Sciatic nerve (tissue), 2 donors: Measurements from ENCODE around the gene AATF. TPM values are rescaled to one million over a fixed set of nuclear protein-coding genes. Genes with fewer than 3 reads are reported as not detected.

ENCODE experiments used
- ATAC-seq: fragments of 200-7000 bp; cut with Tn5 transposase; one replicate; pipeline ENCODE4 v1.9.1; 2020; ENCODE audit warnings: mild to moderate bottlenecking, moderate library complexity
- DNase-seq: peaks from one replicate; pipeline ENCODE4 v3.0.0-alpha.2; 2020; ENCODE audit warnings: low spot score
- intact Hi-C: fragments of 100-400 bp; cut with DNase I; formaldehyde crosslinking; loops from one replicate; pipeline ENCODE4 v1.14.2; 2022
- total RNA-seq: library from RNA; stranded (reverse); fragmentation: NEBNext Ultra II Directional; extraction: Animal tissue kit (Norgen Biotek cat#: 25700); gene quantifications from one replicate; pipeline ENCODE4 v1.2.1, GENCODE V29; 2021
- donor health status: DM: no; HTN: no; CAD: no.
- donor health status: DM: no; HTN: no; CAD: no.

AATF gene
- total RNA-seq, 1 donor from 2014 or later, result 41.5 TPM

DNA sequence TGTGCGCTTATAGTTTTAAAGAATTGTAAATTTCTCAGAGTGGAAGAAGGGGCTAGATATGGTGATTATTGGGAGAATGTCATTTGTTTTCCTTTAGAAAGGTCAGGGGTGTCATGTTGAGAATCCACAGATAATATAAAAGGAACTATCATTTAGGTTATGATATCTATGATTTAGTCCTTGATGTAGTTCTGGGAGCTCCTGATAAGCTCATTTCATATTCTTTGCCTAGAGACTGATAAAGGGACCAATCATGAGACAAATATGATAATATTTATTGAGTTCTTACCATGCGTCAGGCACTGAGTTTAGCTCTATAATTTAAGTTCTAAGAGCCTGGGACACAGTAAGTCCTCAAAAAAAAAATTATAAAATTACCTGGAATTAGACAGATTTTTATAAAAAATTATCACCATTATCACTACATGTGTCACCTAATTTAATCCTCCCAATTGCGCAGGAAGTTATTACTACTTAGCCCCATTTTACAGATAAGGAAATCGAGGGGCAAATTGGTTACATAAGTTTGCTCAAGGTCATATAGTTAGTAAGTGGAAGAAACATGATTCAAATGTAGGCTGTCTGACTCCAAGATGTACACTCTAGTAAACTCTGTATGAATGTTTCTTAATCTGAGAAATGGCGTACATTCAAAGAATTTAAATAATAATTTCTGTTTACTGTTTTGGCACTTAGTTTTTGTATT, 2.5 kb downstream of the AATF start:
- DNase-seq (no peak), ATAC-seq (no peak)
- intact Hi-C loops, result no loop called here

DNA sequence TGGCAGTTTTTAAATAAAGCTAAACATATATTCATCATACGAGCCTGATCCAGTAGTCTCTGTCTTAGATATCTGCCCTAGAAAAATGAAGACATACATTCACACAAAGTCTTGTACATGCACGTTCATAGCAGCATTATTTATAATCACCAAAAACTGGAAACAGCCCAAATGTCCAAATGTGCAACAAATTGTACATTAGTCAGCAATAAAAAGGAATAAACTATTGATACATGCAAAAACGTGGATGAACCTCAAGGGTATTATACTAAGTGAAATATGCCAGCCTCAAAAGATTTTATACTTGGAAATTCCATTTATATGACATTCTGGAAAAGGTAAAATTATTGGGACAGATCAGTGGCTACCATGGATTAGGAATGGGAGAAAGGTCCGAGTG, 22.8 kb downstream of the AATF start:
- intact Hi-C loops, result no loop called here
- DNase-seq, result no peak
- no peak for ATAC-seq

DNA sequence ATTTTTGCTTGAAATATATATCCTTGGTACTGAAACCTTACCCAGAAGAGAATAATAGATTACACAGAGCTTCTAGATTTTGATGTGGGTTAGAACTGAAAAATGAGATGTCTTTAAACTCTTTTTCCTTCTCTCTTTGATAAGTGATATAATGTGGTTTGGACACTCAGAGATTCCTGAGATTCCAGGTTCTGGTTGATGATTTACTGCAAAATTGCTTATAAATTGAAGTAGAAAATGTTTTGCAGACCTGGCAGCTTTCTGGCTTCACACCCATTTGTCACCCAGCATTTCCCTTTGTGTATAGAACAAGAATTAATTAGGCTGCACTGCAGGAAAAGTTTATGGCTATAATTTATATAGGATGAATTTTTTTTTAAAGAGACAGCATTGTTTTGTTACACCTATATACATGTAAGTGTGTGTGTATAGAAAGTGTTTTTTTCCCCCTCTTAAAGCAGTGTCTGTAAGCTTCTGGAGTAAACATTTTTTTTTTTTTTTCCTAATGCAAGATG, 23.5 kb downstream of the AATF start:
- intact Hi-C loops, result no loop called here
- ATAC-seq (no peak), DNase-seq (no peak)

DNA sequence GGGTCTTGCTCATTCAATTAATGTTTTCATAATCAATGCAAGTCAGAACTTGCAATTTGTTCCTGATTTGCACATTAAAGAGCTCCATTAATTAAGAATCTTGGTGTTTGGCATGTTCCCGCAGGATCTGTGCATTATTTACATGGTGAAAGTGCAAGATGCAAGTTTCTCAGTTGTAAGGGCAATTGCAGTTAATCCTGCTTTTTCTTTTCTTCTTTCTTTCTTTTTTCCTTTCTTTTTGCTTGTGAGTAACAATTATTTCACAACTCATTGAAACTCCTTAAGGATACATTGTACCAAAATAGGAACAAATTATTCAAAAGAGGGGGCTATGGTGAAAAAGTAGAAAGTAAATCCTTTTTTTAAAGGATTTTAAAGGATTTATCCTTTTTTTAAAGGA, 24.2 kb downstream of the AATF start:
- ATAC-seq (no peak), DNase-seq (no peak)
- intact Hi-C loops, result no loop called here

DNA sequence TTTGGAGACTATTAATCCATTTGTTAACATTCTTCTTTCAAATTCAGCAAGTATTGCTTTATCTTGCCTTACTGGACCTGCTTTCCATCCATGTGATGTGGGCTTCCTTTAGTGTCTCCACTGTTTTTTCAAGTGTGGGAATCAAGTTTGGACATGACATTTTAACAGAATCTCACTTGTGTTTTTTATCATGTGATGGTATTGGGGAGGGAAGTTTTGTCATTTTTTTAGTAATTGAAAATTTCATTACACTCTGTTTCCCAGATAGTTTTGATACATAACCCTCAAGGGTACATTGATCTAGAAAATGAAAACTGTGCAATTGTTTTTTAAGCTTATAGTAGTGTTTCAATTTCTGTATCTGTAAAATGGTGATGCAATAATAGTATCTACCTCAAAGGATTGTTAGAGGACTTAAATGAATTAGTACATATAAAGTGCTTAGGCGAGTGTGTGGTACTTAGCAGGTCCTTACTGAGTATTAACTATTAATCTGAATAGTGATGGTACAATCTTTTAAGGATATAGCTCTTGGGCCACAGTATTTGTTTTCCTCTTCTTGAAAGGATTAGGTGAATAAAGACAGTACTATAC, 27.3 kb downstream of the AATF start:
- DNase-seq, result no peak
- intact Hi-C loops, result no loop called here

DNA sequence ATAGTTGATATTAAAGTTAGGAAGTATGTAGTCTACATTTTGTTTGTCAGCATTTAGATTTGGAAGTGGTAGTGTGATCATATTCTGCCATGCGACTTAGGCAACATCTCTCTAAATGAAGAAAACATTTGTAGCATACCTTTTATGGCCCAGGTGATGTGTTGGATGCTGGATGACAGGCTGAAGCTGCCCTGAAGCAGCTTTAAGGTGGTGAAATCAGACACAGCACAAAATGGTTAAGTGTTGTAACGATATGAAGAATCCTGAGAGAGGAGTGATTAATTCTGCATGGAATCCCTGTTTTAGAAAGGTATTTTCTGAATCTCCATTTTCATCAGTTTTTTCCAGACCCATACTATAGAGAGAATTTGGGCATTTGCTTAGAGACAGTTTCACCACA, 28.3 kb downstream of the AATF start:
- DNase-seq, result no peak
- no peak for ATAC-seq
- intact Hi-C loops, result no loop called here

More for the DNA sequence above, 27.3 kb downstream of the AATF start:
- ATAC-seq, result no peak

DNA sequence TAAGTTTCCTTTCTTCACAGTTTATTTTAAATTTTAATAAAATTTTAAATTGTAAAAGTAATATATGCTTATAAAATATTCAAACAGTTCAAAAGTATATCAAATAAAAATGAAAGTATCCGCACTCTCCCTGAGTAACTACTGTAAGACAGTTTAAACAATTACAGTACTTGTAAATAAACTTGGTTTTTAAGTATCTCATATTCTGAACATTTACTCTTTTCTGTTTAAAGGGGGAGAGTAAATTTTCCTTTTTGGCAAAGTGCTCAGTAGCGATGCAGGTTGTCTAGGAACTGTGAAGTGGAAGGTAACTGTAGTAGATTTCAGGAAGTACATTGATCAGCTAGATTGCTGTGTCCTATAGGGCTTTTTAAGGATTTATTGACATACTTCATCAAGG, 28.8 kb downstream of the AATF start:
- ATAC-seq, result no peak
- DNase-seq, result no peak
- intact Hi-C loops, result no loop called here

DNA sequence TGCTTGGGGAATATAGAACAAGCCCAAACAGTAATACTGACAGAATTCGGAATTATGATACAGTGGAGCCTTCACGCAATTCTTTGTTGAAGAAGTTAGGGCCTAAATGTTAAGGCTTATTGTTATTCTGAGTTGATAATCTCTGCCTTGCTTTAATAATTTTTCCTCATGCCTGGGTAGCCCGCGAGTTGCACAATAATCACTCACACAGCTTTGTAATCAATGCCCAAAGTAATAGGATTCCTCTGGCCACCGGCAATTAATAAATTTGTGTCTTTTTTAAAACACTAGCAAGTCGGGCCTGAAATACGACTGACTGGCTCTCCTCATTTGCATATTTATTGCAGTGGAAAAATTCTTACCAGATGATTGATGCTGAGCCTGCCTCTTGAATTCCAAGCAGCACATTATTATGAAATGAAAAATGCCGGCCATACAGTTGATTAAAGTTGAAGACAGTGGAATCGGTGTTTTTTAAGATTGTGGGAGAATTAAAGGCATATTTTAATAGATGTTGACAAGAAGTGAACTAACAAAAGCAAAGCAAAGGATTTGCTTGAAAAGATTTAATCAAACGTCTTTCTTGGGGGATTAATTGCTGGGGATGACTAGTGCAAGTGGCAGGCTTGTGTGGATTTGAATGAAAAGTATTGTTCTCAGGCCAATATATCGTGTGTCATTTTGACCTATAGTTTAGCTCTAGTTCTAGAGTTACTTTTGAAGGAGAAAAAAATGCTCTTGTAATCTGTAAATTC, 30.2 kb downstream of the AATF start:
- no peak for DNase-seq
- intact Hi-C loops, result no loop called here
- ATAC-seq, result no peak

DNA sequence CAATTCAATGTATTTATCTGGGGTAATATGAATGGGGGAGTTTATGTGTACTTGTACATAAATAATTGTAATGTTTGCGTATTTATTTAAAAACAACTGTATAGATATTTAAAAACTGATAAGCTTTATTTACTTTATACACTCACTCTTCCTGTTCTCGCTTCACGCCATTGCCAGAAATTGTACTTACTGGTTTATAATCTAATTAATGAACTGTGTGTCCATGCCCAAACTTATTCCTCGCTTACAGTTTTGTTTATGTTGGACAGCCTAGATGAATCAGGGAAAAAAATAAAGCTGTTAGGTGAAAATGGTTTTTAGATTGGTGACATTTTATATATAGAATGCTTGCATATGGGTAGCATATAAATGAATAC, 30.8 kb downstream of the AATF start:
- no peak for DNase-seq
- intact Hi-C loops, result no loop called here
- ATAC-seq, result no peak

DNA sequence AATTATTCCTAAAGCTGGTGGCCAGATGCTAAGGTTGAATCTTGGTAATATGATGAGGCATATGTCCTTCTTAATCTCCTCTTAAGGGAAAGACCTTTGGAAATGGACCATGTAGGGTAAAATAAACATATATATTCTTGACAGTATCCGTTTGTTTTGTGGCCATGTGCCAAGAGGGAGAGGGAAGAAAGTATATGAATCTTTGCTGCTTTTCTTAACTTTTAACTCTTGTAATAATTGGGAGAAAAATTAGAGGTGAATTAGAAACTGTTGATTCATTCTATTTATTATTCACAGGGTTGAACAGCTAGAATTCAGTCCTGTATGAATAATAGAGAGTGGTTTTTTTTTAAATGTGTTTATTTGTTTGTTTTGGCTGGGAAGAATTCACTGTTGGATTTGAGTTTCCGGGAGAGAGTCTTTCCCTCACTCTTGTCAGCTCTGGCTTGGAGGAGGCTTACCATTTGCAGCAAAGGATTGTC, 31.6 kb downstream of the AATF start:
- DNase-seq (no peak), ATAC-seq (no peak)
- intact Hi-C loops, result no loop called here

DNA sequence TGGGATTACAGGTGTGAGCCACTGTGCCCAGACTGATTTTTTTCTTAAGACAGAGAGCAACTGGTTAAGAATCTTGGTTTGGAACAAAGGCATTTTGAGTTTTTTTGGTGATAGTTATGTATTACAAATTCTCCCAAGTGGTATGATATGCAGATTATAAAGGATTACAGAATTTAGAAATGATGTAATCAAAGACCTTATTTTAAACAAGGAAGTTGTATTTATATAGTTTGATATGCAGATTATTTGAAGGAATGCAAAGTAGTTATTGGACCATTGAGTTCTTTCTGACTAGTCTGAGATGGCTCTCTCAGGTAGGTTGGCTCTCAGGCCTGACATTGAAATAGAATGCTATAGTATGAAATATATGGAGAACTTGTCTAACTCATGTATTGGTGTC, 34.9 kb downstream of the AATF start:
- DNase-seq (no peak), ATAC-seq (no peak)
- intact Hi-C loops, result no loop called here

DNA sequence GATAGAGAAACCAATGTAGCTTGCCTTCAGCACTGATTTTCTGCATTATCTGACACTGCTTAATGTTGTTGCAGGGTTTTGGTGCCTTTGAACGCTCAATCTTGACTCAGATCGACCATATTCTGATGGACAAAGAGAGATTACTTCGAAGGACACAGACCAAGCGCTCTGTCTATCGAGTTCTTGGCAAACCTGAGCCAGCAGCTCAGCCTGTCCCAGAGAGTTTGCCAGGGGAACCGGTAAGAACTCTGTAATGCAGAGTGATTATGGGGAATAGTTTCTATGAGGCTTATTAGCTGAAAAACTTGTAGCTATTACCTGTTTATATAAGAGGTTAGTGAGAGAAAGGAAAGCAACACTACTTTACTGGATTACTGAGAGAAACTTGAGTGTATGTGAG, 40.4 kb downstream of the AATF start:
- intact Hi-C loops, result no loop called here
- ATAC-seq, result no peak
- no peak for DNase-seq

DNA sequence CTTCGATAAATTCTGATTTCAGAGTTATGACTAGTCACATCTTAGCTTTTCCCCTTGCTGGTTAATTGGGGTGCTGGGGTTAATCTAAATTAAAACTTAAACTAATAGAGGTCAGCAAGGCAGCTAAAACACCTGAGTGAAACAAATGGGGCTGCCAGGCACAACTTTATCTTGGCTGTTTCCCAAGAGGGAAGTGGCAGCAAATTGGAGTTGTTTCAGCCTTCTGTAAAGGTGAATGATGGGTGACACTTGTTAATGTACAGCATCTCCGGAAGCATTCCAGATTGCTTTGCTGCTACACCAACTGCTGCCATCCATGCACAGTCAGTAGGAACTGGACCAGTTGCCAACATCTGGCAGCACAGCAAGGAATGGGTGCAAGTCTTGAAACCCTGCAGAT, 43.9 kb downstream of the AATF start:
- DNase-seq, result no peak
- intact Hi-C loops, result no loop called here
- ATAC-seq, result no peak

DNA sequence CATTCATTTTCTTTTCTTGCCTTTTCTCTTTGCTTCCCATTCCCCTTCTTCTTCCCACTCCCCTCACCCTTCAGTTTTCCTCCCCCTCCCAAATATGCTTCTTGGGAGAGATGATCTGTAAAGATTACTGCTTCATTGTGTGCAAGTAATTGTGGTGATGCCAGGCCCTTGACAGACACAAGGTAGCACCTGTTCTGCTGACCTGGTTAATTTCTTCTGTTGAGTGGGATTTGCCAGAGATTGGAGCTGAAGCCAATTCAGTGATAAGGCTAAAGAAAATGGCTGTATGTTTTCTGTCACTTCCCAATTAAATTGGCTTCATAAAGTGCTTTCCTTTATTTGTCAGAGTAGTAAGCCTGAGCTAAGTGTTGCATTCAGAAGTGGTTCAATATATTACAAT, 44.5 kb downstream of the AATF start:
- intact Hi-C loops, result no loop called here
- no peak for ATAC-seq
- DNase-seq, result no peak

DNA sequence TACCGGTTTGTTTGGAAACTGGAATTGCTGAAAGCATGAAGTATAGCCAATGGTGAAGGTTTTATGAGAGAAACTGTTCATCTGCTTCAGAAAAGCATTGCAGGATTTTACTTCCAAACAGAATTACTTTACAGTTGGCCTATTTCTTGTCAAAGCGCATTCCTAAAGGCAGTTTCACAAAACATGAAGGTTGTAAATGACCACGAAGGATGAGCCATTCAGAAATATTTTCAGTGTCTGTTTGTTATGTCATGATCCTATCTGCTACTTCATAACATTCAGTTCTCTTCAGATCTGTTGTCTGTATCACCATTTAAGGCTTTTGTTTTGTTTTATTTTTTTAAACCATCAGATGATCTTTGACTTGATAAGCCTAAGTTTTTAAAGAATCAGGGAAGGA, 45.7 kb downstream of the AATF start:
- intact Hi-C loops, result no loop called here
- DNase-seq, result no peak
- no peak for ATAC-seq

DNA sequence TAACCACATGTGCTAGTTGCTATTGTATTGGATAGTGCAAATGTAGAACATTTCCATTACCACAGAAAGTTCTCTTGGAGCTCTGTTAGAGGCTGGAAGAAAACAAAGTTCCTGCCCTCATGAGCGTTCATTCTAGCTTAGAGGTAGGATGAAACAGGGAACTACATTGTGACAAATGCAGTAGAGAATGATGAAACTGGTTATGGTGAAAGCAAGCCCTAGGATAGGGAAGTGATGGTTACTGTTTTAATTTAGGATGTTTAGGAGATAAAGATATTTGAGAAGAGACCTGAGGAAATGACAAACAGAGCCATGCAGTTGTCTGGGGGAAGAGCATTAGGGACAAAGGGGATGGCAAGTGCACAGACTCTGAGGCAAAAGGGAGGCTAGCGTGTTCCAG, 50.7 kb downstream of the AATF start:
- DNase-seq, result no peak
- intact Hi-C loops, result no loop called here
- no peak for ATAC-seq

DNA sequence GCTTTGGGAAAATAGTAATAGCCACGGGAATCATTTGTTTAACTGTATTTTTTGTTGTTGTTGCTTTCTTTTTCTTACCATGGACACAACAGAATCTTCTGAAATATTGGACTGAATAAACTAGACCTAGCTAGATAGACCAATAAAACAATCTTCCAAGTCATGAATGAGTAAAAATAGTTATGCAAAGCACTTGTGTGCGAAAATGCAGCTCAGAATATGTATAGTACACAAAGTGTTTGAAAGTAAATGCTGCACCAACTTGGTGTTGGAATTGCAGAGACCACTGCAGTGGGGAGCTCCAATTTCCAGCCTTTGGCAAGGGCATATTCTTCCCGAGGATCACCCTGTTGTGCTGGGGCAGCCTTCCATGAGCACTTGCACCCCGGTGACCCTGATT, 68.0 kb downstream of the AATF start:
- intact Hi-C loops, result no loop called here
- no peak for DNase-seq
- ATAC-seq, result no peak

DNA sequence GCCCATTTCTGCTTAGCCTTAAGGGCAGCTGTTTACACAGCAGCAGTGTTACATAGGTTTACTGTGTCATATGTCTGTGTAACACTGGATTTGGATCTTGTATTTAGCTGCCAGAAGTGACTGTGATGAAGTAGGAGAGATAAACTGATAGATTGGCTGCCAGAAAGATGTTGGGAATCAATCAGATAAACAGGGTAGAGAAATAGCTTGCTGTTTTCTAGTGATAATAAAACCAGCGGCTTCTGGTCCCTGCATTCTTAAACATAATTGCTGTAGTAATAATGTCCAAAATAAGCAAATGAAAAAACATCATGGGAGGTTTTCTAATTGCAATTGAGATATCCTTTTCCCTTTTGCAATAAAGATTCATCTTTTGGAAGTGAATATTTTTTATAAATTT, 68.7 kb downstream of the AATF start:
- DNase-seq (no peak), ATAC-seq (no peak)
- intact Hi-C loops, result no loop called here

DNA sequence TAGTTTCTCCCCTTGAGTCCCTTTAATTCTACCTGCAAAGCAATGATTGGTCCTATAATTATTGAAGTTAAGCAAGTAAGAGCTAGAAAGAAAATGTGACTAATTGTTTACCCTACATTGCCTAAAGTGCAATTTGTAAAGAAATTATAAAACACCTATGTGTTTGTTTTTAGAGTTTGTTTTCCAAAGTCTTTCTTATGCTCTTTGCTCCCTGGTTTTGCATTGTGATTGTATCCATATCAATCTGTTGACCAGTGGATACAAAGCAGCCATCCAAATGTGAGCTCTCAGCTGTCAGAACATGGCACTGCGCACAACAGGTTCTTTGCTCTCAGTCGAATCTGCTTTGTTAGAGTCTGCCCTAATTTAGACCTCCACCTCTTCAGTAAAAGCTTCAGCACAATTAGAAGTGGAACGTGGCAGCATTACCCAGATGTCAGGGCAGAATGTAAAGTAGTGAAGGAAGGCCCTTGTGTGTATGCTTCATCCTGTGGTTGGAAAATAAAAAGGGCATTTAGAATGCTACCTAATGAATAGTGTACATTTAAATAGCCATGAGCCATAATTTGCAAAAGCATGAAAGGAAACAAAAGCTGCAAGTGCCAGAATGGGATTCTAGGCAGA, 70.5 kb downstream of the AATF start:
- DNase-seq (no peak), ATAC-seq (no peak)
- intact Hi-C loops, result no loop called here

DNA sequence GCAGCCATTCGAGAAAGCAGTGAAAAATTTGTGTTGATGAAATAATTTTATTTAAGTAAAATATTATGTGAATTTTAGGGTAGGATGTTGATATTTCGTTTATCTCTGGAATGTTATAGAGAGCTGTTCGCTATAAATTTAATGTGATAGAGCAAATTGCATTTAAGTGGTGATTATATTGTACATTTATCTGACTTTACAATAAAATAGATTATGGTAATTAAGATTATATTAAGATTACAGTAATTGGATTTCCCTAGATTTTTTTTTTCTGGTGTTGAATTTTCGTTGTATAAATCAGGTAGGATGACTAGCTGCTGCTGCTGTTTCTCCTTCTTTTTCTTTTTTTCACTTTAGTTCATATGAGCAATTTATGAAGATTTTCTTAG, 71.0 kb downstream of the AATF start:
- DNase-seq, result no peak
- intact Hi-C loops, result no loop called here
- ATAC-seq, result no peak
